Esophagus muscularis mucosa (tissue), 4 donors: ENCODE results near the gene CAPZA3. TPM values are rescaled to one million over a fixed set of nuclear protein-coding genes. Genes with fewer than 3 reads are reported as not detected.
"Not testable (repeated sequence)": the region's sequence is repeated elsewhere in the genome, so short reads cannot be mapped to it uniquely, and the experiment has no call there.

Experiments
- DNase-seq: peaks from one replicate; pipeline ENCODE4 v3.0.0-alpha.2; 2017; ENCODE audit errors: extremely low spot score
- H3K27ac ChIP-seq, 4 donors: fragments of 200-600 bp; sonication (generic); replicated peaks in 1 of 4; 1 replicate in 3 of 4; 2 replicates in 1 of 4; pipeline ENCODE4 v1.5.1; 2016 to 2019; ENCODE audit warnings: mild to moderate bottlenecking in 1 of 4
- H3K27me3 ChIP-seq, 4 donors: fragments of 200-600 bp; sonication (generic); one replicate each; pipeline versions ENCODE4 v1.5.1 to v1.6.0; 2016 to 2019
- H3K36me3 ChIP-seq, 4 donors: fragments of 200-600 bp; sonication (generic); one replicate each; pipeline ENCODE4 v1.5.1; 2016 to 2019
- H3K4me1 ChIP-seq, 4 donors: fragments of 200-600 bp; sonication (generic); one replicate each; pipeline ENCODE4 v1.5.1; 2016 to 2019
- H3K4me3 ChIP-seq, 4 donors: fragments of 200-600 bp; sonication (generic); 1 replicate in 2 of 4; 2 replicates in 2 of 4; pipeline ENCODE4 v1.5.1; 2016 to 2019; ENCODE audit warnings: mild to moderate bottlenecking in 4 of 4, moderate library complexity in 1 of 4
- H3K9me3 ChIP-seq, 4 donors: fragments of 200-600 bp; sonication (generic); 1 replicate in 3 of 4; 2 replicates in 1 of 4; pipeline ENCODE4 v1.5.1; 2016 to 2019
- EP300 ChIP-seq: sonication (generic); formaldehyde crosslinking; IDR thresholded peaks from one replicate; pipeline ENCODE4 v1.6.1; 2017; ENCODE audit warnings: antibody characterized with exemption
- POLR2A ChIP-seq: fragments of 450-650 bp; IDR thresholded peaks from one replicate; pipeline ENCODE4 v1.6.1; 2017; ENCODE audit warnings: antibody characterized with exemption, moderate library complexity, mild to moderate bottlenecking, low read depth
- POLR2AphosphoS5 ChIP-seq, 2 donors: sonication (generic); formaldehyde crosslinking; IDR thresholded peaks; one replicate each; pipeline ENCODE4 v1.6.1; 2017; ENCODE audit warnings: antibody characterized with exemption in 2 of 2
- WGBS: methylation state at CpG from one replicate; pipeline ENCODE4 v1.1.5; 2018; 5-methylcytosine and 5-hydroxymethylcytosine counted together
- intact Hi-C: fragments of 100-400 bp; cut with DNase I; formaldehyde crosslinking; loops from one replicate; pipeline ENCODE4 v1.15.1; 2023
- total RNA-seq, 4 donors: library from RNA; depleted of rRNA; stranded (reverse); fragments of >200 nt; gene quantifications; one replicate each; pipeline versions ENCODE4 v1.1.0 to v1.2.1, GENCODE V29; 2016
- TF ChIP-seq, protein P1 (sequence below), 3 experiments: fragments of 200-600 bp in 2 of 3; fragments of 450-650 bp in 1 of 3; sonication (generic) in 2 of 3; IDR thresholded peaks; one replicate each; pipeline ENCODE4 v1.5.1; 2017 to 2019; ENCODE audit warnings: antibody characterized with exemption in 3 of 3, mild to moderate bottlenecking in 2 of 3, moderate library complexity in 1 of 3

The CAPZA3 gene
- total RNA-seq, 4 donors from 2014 or later = not detected

DNA sequence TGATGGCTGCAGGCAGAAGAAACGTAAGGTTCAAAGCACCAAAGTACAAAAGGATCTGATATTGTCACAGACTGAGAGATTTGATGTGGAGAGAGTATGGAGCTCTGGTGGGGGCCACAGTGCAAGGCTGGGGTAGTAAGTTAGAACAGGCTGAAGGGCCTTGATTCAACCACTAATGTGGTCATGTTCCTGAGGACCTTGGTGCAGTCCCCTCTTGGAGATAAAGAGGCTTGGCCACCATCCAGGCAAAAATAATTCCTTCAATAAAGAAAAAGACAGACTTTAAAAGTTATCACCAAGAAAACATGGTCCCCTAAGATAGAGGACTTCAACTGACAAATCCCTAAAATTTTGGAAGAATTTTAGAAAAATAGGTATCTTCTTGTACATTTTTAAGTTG lies 17.4 kb downstream of the CAPZA3 start:
- Histone ChIP-seq H3K27me3 (no peaks in the 10 kb centered on the region), H3K27ac (no peak overlapping the region), H3K4me1 (peaks cover 16 to 32% (median 29%) of the 10 kb centered on the region in 4 donors), H3K36me3 (no peaks in the 10 kb centered on the region), H3K9me3 (no peaks in the 10 kb centered on the region), H3K4me3 (no peak overlapping the region)
- intact Hi-C loops = no loop called here
- WGBS = 80% methylated on average over 1 of the region's 1 CpG
- no peak for DNase-seq
- TF ChIP-seq EP300 = no peak
- TF ChIP-seq POLR2A = no peak
- TF ChIP-seq, protein P1, sequence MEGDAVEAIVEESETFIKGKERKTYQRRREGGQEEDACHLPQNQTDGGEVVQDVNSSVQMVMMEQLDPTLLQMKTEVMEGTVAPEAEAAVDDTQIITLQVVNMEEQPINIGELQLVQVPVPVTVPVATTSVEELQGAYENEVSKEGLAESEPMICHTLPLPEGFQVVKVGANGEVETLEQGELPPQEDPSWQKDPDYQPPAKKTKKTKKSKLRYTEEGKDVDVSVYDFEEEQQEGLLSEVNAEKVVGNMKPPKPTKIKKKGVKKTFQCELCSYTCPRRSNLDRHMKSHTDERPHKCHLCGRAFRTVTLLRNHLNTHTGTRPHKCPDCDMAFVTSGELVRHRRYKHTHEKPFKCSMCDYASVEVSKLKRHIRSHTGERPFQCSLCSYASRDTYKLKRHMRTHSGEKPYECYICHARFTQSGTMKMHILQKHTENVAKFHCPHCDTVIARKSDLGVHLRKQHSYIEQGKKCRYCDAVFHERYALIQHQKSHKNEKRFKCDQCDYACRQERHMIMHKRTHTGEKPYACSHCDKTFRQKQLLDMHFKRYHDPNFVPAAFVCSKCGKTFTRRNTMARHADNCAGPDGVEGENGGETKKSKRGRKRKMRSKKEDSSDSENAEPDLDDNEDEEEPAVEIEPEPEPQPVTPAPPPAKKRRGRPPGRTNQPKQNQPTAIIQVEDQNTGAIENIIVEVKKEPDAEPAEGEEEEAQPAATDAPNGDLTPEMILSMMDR (IDR thresholded peaks at IDR 0.05) = no peak
- TF ChIP-seq POLR2AphosphoS5 (IDR thresholded peaks at IDR 0.05) = no peak

- H3K9me3 ChIP-seq, H3K27ac ChIP-seq, H3K4me1 ChIP-seq, intact Hi-C loops, H3K36me3 ChIP-seq, H3K4me3 ChIP-seq, H3K27me3 ChIP-seq, DNase-seq: not testable (repeated sequence)
- WGBS = 81% methylated on average over 1 of the region's 1 CpG
These were observed 28.6 kb downstream of the CAPZA3 start for GRCh38 chr12:18766479-18766878.

DNA sequence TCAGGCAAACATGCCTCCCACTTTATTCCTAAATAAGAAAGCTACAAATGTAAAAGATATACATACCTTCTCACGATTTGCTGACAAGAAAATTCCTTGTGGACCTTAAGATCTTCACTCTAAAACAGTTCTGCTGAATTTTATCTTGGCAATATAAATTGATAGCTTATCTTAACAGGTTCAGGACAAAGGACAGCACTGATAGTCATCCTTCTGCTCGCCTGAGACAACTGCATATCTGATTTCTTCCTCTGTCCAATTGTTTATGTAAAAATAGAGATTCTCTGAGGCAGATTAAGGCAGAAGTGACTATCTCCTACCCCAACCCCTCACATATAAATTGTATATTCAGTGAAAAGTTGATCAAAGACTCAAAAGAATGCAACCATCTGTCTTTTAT lies 44.9 kb downstream of the CAPZA3 start:
- no peak for DNase-seq
- peaks cover 0 to 8% (median 1%) of the 10 kb centered on the region in 4 donors for H3K9me3 ChIP-seq
- 64% methylated on average over 2 of the region's 2 CpGs for WGBS

DNA sequence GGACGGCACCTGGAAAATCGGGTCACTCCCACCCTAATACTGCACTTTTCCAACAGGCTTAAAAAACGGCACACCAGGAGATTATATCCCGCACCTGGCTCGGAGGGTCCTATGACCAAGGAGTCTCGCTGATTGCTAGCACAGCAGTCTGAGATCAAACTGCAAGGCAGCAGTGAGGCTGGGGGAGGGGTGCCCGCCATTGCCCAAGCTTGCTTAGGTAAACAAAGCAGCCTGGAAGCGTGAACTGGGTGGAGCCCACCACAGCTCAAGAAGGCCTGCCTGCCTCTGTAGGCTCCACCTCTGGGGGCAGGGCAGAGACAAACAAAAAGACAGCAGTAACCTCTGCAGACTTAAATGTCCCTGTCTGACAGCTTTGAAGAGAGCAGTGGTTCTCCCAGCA lies 47.5 kb downstream of the CAPZA3 start:
- H3K36me3 ChIP-seq, intact Hi-C loops, H3K4me1 ChIP-seq, H3K27me3 ChIP-seq, DNase-seq, H3K27ac ChIP-seq, H3K9me3 ChIP-seq, H3K4me3 ChIP-seq: not testable (repeated sequence)
- 97% methylated on average over 8 of the region's 8 CpGs for WGBS

More for the DNA sequence above, 44.9 kb downstream of the CAPZA3 start:
- H3K27ac ChIP-seq = no peak overlapping the region
- intact Hi-C loops = no loop called here
- TF ChIP-seq POLR2A (no peak), POLR2AphosphoS5 (IDR thresholded peaks at IDR 0.05) (no peak), EP300 (no peak)
- TF ChIP-seq, protein P1 (IDR thresholded peaks at IDR 0.05) = no peak
- no peaks in the 10 kb centered on the region for H3K27me3 ChIP-seq
- H3K4me3 ChIP-seq = no peak overlapping the region
- no peaks in the 10 kb centered on the region for H3K36me3 ChIP-seq
- no peaks in the 10 kb centered on the region for H3K4me1 ChIP-seq

Other genes starting within 250 kb of the CAPZA3 start
- under 1 TPM in 1 of 4 donors, not detected in 3; 0.83 TPM for gene PLCZ1, start 107 bp upstream of the CAPZA3 start, total RNA-seq